ENCODE measurements around the gene RUNDC3A. TPM values are rescaled to one million over a fixed set of nuclear protein-coding genes. Genes with fewer than 3 reads are reported as not detected.

The RUNDC3A gene
- total and polyA plus RNA-seq, 2 of the 13 experiments (the other 11 are each of a cell fraction or from before 2014, with no cell fraction given), result 0.25 TPM; not detected in 1

DNA sequence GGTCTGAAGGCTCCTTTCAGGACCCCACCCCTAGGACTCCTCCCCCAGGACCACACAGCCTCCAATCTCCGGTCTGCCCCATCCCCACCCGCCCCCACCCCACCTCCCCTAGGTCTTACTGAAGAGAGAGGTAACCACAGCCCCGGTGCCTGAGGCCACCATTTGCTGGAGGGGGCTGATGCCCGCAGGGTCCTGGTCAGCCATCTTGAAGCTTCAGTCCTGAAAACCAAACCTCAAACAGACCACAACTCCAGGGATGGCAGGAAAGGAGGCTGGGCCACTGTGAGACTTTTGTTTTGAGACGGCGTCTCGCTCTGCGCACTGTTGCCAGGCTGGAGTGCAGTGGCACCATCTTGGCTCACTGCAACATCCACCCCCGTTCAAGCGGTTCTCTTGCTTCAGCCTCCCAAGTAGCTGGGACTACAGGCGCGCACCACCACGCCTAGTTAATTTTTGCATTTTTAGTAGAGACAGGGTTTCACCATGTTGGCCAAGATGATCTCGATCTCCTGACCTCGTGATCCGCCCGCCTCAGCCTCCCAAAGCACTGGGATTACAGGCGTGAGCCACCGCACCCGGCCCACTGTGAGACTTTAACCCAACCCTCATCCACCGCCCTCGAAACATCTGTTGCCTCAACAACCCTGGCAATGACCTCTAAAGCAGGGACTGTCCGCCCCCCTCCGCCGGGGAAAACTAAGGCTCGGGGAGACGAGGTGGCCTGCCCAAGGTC lies 15.1 kb downstream of the RUNDC3A start (continued):
- TF ChIP-seq ZEB1 (IDR thresholded peaks at IDR 0.05; ENCODE audit: insufficient replicate concordance, low read depth) (peak; percentile 9), RARA (CRISPR knock-in tag; IDR thresholded peaks at IDR 0.05) (peak; percentile 14; the same call in 1 of the 2 replicates), CBX1 (IDR thresholded peaks at IDR 0.05; ENCODE audit: low read depth) (no peak), HMGA1 (CRISPR knock-in tag; conservative IDR thresholded peaks at IDR 0.05) (no peak), TBX3 (IDR thresholded peaks at IDR 0.05; ENCODE audit: borderline replicate concordance) (no peak), ZNF564 (CRISPR knock-in tag; IDR thresholded peaks at IDR 0.05) (0 out of 2 replicates have a peak, but pooled peaks have one; percentile 15), ZZZ3 (CRISPR knock-in tag; IDR thresholded peaks at IDR 0.05; ENCODE audit: borderline replicate concordance) (no peak), KDM6A (CRISPR knock-in tag; IDR thresholded peaks at IDR 0.05; ENCODE audit: low read depth) (no peak), MTF2 (CRISPR knock-in tag; IDR thresholded peaks at IDR 0.05; ENCODE audit: borderline replicate concordance) (0 out of 2 replicates have a peak, but pooled peaks have one; percentile 78), ZMYM4 (CRISPR knock-in tag; IDR thresholded peaks at IDR 0.05) (peak; percentile 59; the same call in 1 of the 2 replicates), NR2C2 (CRISPR knock-in tag; IDR thresholded peaks at IDR 0.05; ENCODE audit: borderline replicate concordance) (no peak; the same call in 1 of the 2 replicates), YY1 (IDR thresholded peaks at IDR 0.05; ENCODE audit: insufficient read depth, insufficient replicate concordance, low read depth, low read length) (peak; percentile 54), PRMT3 (CRISPR knock-in tag; IDR thresholded peaks at IDR 0.05; ENCODE audit: borderline replicate concordance, low read depth) (no peak), U2AF2 (IDR thresholded peaks at IDR 0.05; ENCODE audit: low read depth, low read length) (no peak), ZNF546 (CRISPR knock-in tag; conservative IDR thresholded peaks at IDR 0.05) (no peak), DR1 (CRISPR knock-in tag; IDR thresholded peaks at IDR 0.05) (no peak), GATAD1 (CRISPR knock-in tag; IDR thresholded peaks at IDR 0.05) (no peak), ZFYVE20 (CRISPR knock-in tag; IDR thresholded peaks at IDR 0.05; ENCODE audit: borderline replicate concordance, low read depth) (0 out of 2 replicates have a peak, but pooled peaks have one; percentile 22), NFIB (CRISPR knock-in tag; IDR thresholded peaks at IDR 0.05; ENCODE audit: borderline replicate concordance) (no peak), KLF9 (CRISPR knock-in tag; IDR thresholded peaks at IDR 0.05; ENCODE audit: low read depth) (no peak), REPIN1 (CRISPR knock-in tag; IDR thresholded peaks at IDR 0.05; ENCODE audit: borderline replicate concordance, low read depth) (no peak), ZFP90 (CRISPR knock-in tag; IDR thresholded peaks at IDR 0.05; ENCODE audit: borderline replicate concordance) (no peak), MTA1 (CRISPR knock-in tag; IDR thresholded peaks at IDR 0.05; ENCODE audit: borderline replicate concordance) (no peak), HNRNPH1 (optimal IDR thresholded peaks at IDR 0.05; ENCODE audit: low read depth, low read length) (no peak)
- TF ChIP-seq, protein P1, sequence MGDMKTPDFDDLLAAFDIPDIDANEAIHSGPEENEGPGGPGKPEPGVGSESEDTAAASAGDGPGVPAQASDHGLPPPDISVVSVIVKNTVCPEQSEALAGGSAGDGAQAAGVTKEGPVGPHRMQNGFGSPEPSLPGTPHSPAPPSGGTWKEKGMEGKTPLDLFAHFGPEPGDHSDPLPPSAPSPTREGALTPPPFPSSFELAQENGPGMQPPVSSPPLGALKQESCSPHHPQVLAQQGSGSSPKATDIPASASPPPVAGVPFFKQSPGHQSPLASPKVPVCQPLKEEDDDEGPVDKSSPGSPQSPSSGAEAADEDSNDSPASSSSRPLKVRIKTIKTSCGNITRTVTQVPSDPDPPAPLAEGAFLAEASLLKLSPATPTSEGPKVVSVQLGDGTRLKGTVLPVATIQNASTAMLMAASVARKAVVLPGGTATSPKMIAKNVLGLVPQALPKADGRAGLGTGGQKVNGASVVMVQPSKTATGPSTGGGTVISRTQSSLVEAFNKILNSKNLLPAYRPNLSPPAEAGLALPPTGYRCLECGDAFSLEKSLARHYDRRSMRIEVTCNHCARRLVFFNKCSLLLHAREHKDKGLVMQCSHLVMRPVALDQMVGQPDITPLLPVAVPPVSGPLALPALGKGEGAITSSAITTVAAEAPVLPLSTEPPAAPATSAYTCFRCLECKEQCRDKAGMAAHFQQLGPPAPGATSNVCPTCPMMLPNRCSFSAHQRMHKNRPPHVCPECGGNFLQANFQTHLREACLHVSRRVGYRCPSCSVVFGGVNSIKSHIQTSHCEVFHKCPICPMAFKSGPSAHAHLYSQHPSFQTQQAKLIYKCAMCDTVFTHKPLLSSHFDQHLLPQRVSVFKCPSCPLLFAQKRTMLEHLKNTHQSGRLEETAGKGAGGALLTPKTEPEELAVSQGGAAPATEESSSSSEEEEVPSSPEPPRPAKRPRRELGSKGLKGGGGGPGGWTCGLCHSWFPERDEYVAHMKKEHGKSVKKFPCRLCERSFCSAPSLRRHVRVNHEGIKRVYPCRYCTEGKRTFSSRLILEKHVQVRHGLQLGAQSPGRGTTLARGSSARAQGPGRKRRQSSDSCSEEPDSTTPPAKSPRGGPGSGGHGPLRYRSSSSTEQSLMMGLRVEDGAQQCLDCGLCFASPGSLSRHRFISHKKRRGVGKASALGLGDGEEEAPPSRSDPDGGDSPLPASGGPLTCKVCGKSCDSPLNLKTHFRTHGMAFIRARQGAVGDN (CRISPR knock-in tag; IDR thresholded peaks at IDR 0.05), result no peak
- TF ChIP-seq, protein P2, sequence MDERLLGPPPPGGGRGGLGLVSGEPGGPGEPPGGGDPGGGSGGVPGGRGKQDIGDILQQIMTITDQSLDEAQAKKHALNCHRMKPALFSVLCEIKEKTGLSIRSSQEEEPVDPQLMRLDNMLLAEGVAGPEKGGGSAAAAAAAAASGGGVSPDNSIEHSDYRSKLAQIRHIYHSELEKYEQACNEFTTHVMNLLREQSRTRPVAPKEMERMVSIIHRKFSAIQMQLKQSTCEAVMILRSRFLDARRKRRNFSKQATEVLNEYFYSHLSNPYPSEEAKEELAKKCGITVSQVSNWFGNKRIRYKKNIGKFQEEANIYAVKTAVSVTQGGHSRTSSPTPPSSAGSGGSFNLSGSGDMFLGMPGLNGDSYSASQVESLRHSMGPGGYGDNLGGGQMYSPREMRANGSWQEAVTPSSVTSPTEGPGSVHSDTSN (CRISPR knock-in tag; IDR thresholded peaks at IDR 0.05), result no peak
